Superior temporal gyrus (tissue), 1 donor: ENCODE results near the gene OR5D14.

Source experiments
- DNase-seq: peaks from one replicate; pipeline ENCODE4 v3.0.0-alpha.2; 2016; ENCODE audit errors: extremely low spot score

OR5D14 gene

DNA sequence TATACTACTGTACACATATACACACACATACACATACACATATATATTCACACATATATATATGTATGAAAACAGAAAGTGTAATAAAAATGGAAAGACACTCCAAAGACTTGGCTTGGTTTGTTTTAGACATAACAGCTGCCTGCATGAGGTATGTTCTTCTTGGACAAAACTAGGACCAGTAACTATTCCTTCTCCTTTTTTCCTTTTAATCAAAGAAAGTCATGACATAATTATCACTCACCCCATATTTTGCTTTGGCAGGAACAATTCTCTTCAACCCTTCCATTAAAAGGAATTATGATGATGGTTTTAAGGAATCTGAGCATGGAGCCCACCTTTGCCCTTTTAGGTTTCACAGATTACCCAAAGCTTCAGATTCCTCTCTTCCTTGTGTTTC, at the start of gene OR5D14:
Gene OR5D14 (plus strand): TSS at position 301 of the 400 bp plus-strand sequence. CDS start 0 bp downstream, at position 301.
- no peak for DNase-seq

- no peak for DNase-seq
These were observed 22.2 kb upstream of the OR5D14 start, which contains the start of gene OR5D13 for GRCh38 chr11:55773138-55773537. Gene OR5D13, plus strand, starts transcription at chr11:55773438. Its CDS starts 0 bp downstream, at chr11:55773438.

GRCh38 chr11:55791606-55792005, 3.8 kb upstream of the OR5D14 start:
- DNase-seq = no peak

DNA sequence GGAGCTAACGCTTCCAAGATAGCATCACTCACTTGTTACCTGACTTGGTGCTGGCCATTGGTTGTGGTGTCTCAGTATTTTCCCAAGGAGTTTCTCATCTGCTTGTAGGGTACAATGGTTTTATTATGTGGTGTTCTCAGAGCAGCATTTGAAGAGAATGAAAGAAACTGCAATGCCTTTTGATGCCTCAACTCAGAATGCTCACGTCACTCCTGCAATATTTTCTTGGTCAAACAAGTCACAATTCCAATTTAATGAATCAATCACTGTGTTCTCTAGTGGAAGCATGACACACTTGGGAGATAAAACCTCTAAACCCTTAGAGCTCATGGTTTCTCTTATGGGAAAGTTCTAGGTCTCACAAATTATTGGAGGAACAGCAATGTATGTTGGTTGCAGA, 2.0 kb upstream of the OR5D14 start:
- no peak for DNase-seq

DNA sequence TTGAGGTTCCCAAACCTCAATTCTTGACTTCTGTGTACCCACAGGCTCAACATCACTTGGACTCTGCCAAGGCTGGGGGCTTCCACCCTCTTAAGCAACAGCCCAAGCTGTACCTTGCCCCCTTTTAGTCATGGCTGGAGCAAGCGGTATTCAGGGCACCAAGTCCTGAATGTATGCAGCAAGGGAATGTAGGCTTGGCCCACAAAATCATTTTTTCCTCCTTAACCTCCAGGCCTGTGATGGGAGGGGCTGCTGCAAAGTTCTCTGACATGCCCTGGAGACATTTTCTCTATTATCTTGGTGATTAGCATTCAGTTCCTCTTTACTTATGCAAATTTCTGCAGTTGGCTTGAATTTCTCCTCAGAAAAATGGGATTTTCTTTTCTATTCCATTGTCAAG, 10.9 kb downstream of the OR5D14 start:
- DNase-seq = no peak

DNA sequence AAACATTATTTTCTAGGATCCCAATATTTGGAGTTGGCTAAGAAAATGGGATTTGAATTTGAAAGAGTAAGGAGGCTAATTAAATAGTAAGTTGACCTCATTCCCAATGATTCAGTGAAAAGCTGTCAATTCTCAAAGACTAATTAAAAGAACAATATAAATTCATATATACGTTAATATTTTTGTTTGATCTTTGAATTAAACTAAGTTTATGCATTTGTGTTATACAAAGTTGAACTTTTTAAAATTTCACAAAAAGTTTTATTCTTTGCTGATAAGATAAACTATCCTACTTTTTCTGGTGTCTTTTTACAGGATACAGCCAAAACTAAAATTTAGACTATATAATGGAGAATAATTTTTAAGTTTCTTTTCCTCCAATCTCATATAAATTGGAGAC, 15.7 kb downstream of the OR5D14 start, which contains the start of gene OR5L1:
Gene OR5L1 (plus strand): TSS at position 301 of the 400 bp plus-strand sequence. CDS start 100 bp downstream, outside the sequence.
- no peak for DNase-seq

- no peak for DNase-seq
These were observed 24.0 kb downstream of the OR5D14 start, which contains the start of gene OR5D18 for GRCh38 chr11:55819330-55819729. Gene OR5D18, plus strand, starts transcription at chr11:55819630. Its CDS starts 0 bp downstream, at chr11:55819630.

GRCh38 chr11:55826919-55827318, 31.6 kb downstream of the OR5D14 start, which contains the start of gene OR5L2:
Gene OR5L2, plus strand, starts transcription at chr11:55827219. Its CDS starts 0 bp downstream, at chr11:55827219.
- DNase-seq = no peak

DNA sequence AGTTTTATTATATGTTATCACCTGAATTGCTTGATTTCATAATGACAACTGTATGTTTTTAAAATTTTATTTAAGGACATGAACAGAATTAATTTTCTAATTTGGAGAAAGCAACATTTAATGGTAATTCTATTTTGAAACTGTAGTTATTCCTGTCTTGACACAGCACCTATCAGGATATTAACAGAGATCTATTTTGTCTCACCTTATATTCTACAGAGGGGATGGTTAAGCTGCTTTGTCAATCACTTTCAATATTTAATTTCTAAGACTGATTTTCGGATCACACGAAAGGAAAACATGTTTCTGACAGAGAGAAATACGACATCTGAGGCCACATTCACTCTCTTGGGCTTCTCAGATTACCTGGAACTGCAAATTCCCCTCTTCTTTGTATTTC, 43.1 kb downstream of the OR5D14 start, which contains the start of gene OR5D16:
Gene OR5D16 (plus strand): TSS at position 301 of the 400 bp plus-strand sequence. CDS start 0 bp downstream, at position 301.
- DNase-seq = no peak
